Activated CD8-positive, alpha-beta memory T cell treated with anti-CD3 and anti-CD28 coated beads, Interleukin-2, amount 50 U/mL, for 4 hours (primary cell): Measurements from ENCODE around the gene SLC39A1.

Experiments used
- DNase-seq: peaks from one replicate; pipeline ENCODE4 v3.0.0-alpha.2; 2020

The SLC39A1 gene

GRCh38 chr1:153945795-153946621 is 17.3 kb downstream of the SLC39A1 start:
- DNase-seq, result peak; percentile 66

- peak; percentile 78 for DNase-seq
Measured at GRCh38 chr1:153945131-153945794, 18.1 kb downstream of the SLC39A1 start.

- DNase-seq, result no peak
Measured at GRCh38 chr1:153944827-153945117, 18.6 kb downstream of the SLC39A1 start.

- DNase-seq, result no peak
Measured at GRCh38 chr1:153944005-153944826, 19.1 kb downstream of the SLC39A1 start.

GRCh38 chr1:153942766-153943549 is 20.4 kb downstream of the SLC39A1 start:
- no peak for DNase-seq

- DNase-seq, result no peak
Measured at GRCh38 chr1:153941826-153942725, 21.3 kb downstream of the SLC39A1 start.

- DNase-seq, result no peak
Measured at GRCh38 chr1:153940756-153941155, 22.6 kb downstream of the SLC39A1 start.

GRCh38 chr1:153939476-153939875 is 23.9 kb downstream of the SLC39A1 start:
- DNase-seq, result no peak

GRCh38 chr1:153938996-153939395 is 24.3 kb downstream of the SLC39A1 start:
- no peak for DNase-seq

- no peak for DNase-seq
Measured at GRCh38 chr1:153937331-153937730, 26.0 kb downstream of the SLC39A1 start.

- DNase-seq, result no peak
Measured at GRCh38 chr1:153936011-153936802, 27.1 kb downstream of the SLC39A1 start.

GRCh38 chr1:153934746-153935145 is 28.6 kb downstream of the SLC39A1 start:
- DNase-seq, result no peak

GRCh38 chr1:153933955-153934354 is 29.4 kb downstream of the SLC39A1 start:
- DNase-seq, result no peak

- no peak for DNase-seq
Measured at GRCh38 chr1:153933430-153933829, 29.9 kb downstream of the SLC39A1 start.

- DNase-seq, result no peak
Measured at GRCh38 chr1:153932156-153933131, 30.9 kb downstream of the SLC39A1 start.

- no peak for DNase-seq
Measured at GRCh38 chr1:153929981-153930948, 33.1 kb downstream of the SLC39A1 start.

GRCh38 chr1:153929426-153929825 is 33.9 kb downstream of the SLC39A1 start:
- DNase-seq, result no peak

- DNase-seq, result no peak
Measured at GRCh38 chr1:153928791-153929341, 34.5 kb downstream of the SLC39A1 start.
